MM.1S (cell line): Measurements from ENCODE around the gene TFEC.

Source experiments
- EZH2 ChIP-seq: fragments of 300-600 bp; sonication (generic); optimal IDR thresholded peaks from 2 replicates; pipeline ENCODE3; 2017; ENCODE audit warnings: low read depth, mild to moderate bottlenecking, antibody characterized with exemption, low read length, mixed read lengths
- TF ChIP-seq, protein P1 (sequence below): fragments of 300-600 bp; sonication (generic); IDR thresholded peaks from 2 replicates; pipeline ENCODE4 v1.5.1; 2016; ENCODE audit warnings: antibody characterized with exemption, low read length, mixed read lengths

DNA sequence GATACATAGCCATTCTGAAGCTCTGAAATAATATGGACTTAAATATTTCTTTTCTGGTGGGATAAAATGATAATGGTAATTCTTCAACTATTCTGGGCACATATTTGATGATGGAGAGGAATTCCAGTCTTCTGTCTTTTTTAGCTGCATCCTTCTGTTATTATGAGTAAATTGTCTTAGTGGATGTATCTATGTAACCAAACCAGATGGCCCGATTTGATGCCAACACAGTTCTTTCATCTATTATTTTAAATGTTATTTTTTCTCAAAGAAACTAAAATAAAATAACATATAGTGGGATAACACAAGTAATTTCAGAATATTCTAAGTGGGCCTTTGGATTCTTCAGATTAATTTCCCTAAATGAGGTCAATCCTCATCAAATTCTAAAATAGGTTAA is 110.2 kb downstream of the TFEC start:
- TF ChIP-seq, protein P1, sequence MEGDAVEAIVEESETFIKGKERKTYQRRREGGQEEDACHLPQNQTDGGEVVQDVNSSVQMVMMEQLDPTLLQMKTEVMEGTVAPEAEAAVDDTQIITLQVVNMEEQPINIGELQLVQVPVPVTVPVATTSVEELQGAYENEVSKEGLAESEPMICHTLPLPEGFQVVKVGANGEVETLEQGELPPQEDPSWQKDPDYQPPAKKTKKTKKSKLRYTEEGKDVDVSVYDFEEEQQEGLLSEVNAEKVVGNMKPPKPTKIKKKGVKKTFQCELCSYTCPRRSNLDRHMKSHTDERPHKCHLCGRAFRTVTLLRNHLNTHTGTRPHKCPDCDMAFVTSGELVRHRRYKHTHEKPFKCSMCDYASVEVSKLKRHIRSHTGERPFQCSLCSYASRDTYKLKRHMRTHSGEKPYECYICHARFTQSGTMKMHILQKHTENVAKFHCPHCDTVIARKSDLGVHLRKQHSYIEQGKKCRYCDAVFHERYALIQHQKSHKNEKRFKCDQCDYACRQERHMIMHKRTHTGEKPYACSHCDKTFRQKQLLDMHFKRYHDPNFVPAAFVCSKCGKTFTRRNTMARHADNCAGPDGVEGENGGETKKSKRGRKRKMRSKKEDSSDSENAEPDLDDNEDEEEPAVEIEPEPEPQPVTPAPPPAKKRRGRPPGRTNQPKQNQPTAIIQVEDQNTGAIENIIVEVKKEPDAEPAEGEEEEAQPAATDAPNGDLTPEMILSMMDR: no peak
- TF ChIP-seq EZH2: no peak
